MV-4-11 (cell line): Measurements from ENCODE around the gene FERMT3.

Source experiments
- DNase-seq: peaks from one replicate; lab custom pipeline; 2025; lab: John Stamatoyannopoulos, UW

Gene FERMT3

GRCh38 chr11:64264371-64264852 lies 57.9 kb downstream of the FERMT3 start:
- DNase-seq: no peak

DNA sequence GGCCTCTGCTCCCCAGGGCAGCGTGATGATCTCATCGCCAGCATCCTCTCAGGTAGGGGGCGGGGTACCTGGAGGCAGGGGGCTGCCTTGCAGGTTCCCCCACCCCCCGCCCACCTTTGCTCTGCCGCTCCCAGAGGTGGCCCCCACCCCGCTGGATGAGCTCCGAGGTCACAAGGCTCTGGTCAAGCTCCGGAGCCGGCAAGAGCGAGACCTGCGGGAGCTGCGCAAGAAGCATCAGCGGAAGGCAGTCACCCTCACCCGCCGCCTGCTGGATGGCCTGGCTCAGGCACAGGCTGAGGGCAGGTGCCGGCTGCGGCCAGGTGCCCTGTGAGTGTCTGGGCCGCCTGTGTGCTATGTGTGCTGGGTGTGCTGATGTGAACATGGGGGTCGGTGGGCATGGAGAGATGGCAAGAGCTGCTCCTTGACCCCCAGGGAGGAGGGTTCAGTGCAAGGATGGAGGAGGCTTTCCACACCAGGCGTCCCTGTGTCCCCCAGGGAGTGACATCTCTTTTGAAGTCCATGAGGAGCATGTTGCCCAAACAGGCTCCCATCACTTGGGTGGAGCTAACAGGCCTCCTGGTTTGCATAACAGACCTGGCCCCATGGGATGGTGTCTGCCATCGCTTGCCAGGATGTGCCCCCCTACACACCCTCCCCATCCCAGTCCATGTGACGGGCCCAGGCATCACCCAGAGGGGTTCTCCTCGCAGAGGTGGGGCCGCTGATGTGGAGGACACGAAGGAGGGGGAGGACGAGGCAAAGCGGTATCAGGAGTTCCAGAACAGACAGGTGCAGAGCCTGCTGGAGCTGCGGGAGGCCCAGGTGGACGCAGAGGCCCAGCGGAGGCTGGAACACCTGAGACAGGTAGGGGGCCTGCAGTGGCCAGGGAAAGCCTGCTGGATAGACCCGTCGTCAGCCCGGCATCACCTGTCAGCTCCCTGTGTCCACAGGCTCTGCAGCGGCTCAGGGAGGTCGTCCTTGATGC lies 58.9 kb downstream of the FERMT3 start:
- DNase-seq: no peak

DNA sequence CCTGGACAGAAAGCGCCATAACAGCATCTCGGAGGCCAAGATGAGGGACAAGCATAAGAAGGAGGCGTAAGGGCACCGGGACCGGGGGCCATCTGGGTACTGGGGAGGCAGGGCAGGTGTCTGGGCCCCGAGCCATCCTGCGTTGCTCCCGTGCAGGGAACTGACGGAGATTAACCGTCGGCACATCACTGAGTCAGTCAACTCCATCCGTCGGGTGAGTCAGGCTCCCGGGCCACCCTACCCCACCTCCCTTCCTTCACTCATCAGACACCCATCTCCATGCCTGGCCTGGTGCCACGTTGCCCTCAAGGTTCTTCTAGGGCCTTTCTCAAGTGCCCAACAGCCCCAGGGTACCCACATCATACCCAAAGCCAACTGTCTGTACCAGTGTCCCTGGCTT lies 59.8 kb downstream of the FERMT3 start:
- no peak for DNase-seq

DNA sequence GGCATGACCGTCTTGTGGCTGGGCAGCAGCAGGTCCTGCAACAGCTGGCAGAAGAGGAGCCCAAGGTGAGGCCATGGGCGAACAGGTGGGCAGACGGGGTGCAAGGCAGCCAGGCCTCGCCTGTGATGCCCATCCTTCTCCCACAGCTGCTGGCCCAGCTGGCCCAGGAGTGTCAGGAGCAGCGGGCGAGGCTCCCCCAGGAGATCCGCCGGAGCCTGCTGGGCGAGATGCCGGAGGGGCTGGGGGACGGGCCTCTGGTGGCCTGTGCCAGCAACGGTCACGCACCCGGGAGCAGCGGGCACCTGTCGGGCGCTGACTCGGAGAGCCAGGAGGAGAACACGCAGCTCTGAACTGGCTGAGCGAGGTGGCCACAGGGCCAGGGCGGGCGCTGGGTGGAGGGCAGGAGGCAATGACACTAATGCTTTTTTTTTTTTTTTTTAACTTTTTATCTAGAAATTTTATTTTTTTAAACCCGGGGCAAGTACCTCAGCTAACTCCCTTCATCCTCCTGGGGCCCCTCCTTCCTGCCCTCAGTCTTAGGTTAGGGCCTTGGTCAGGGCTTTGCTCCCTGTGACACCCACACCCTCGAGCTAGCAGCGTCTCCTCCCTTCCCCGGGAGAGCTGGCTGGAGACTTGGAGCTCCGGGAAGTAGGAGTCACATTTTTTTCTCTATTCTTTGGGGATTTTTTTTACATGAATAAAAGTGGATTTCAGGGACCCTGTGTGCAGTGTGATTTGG lies 60.9 kb downstream of the FERMT3 start:
- no peak for DNase-seq

DNA sequence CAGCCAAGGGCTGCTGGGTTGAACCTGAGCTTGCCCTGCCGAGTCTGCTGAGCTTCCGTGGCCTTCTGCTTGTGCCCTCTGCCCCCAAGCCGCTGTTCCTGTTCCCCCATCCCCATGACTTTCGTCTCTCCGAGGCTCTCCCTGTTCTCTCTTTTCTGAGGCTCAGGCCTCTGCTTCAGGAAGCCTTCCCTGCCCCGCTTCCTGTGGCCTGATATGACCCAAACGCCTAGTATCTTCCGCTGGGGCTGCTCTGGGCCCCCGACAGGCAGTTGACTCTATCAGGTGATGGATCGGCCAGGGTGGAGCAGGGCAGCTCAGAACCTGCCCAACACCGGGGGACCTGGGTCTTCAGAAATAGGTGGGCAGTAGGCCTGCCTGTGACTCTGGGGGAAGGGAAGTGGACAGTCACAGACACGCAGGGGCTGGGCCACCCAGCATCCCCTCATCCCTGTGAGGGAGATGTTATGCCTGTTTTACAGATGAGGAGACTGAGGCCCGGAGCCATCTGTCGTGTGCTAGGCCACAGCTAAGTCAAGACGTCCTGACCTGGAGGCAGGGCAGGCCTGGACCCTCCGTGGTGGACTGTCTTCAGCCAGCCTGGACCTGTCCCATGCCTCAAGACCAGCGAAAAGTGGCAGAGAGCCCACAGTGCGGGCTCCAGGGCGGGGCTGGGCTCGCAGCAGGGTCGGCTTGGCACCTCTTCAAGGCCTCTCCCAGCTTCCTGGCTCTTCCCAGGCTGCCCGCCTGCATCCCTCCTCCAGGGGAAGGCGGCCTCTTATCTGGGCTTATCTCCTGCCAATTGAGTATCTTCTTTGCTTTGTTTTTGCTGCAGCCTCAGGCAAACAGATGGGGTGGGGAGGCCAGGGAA lies 61.7 kb downstream of the FERMT3 start:
- peak; percentile 68 for DNase-seq

DNA sequence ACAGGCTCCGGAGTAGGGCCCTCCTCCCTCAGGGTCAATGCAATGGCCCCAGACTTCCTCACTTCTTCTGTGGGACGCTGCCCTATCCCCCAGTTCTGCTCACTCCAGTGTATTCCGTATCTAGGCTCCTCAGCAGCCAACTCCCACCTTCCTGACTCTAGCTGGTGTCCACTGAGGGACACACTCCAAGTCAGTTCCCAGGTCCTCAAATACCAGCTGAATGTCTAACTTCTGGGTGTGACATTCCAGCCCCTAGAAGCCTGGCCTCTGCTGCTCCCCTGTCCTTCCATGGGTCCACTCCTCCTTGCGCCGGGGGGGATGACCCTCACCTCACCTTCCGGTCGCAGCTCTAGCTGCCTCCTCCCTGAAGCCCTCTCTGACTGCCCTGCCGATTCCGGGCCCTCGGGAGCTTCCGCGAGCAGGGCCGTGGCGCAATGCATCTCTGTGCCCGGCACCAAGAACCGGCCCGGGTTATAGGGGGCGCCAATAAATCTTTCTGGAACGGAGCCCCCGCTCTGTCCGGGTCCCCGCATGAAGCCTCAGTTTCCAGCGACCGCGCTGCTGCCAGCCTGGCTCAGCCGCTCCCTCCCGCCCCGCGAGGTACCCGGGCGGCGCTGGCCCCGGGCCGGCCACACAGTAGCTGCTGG lies 62.5 kb downstream of the FERMT3 start:
- DNase-seq: peak; percentile 69

DNA sequence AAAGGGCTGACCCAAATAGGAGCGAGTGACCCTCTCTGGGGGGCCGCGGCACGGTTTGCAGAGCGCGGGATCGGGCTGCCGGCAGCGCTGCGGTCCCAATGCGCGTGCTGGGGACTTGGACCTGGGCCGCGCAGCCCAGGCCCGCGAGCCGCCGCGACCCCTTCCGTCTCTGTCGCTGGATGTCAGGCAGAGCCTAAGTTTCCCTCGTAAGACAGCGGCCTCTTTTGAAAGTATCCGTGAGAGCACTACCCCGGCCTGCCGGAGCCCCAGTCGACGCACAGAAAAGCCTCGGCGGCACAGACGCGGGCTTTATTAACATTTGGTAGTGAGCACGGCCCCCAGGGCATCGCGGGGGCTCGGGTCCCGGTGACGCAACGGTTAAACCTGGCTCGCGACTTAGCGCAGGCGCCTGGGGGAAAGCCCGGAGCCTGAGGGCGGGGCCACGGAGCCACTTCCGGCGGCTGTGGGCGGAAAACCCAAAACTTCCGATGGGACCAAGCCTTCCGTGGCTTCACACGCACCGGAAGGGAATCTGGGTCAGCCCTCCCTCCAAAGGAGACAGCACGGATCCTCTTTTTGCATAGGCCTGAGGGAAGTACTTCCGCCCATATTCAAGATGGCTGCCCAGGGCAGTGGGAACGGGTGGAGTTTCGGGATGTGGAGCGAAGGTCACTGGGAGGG lies 63.2 kb downstream of the FERMT3 start:
- DNase-seq: peak; percentile 100
